K562 (cell line): ENCODE measurements around the gene RGS17. TPM values are rescaled to one million over a fixed set of nuclear protein-coding genes. Genes with fewer than 3 reads are reported as not detected.

ENCODE experiments used
- BRF1 ChIP-seq: IDR thresholded peaks from 3 replicates; pipeline ENCODE4 v1.6.1; 2011; ENCODE audit warnings: borderline replicate concordance, mild to moderate bottlenecking; ENCODE audit not compliant: insufficient read length; ENCODE audit errors: extremely low read depth
- CREBBP ChIP-seq: IDR thresholded peaks from one replicate; pipeline ENCODE4 v1.6.1; 2012; ENCODE audit warnings: low read depth, mild to moderate bottlenecking, control low read depth, inconsistent platforms, low read length
- HBP1 ChIP-seq: fragments of 450-650 bp; formaldehyde crosslinking; IDR thresholded peaks from 2 replicates; pipeline ENCODE4 v1.4.0; 2022; ENCODE audit warnings: missing genetic modification characterization
- MBD1 ChIP-seq: fragments of 250-450 bp; sonication (Bioruptor Pico); IDR thresholded peaks from 2 replicates; pipeline ENCODE4 v1.8.0; 2022; ENCODE audit warnings: inconsistent platforms
- MCM2 ChIP-seq: fragments of 450-650 bp; IDR thresholded peaks from 2 replicates; pipeline ENCODE4 v1.6.1; 2017; ENCODE audit warnings: low read depth, mild to moderate bottlenecking
- MLX ChIP-seq, 2 experiments: fragments of 450-650 bp in 1 of 2; sonication (generic) in 1 of 2; formaldehyde crosslinking; conservative IDR thresholded peaks; 2 replicates each; pipeline versions ENCODE4 v1.4.0 to v1.8.1; 2020 to 2022; ENCODE audit warnings: mild to moderate bottlenecking in 1 of 2, missing genetic modification reagents in 1 of 2
- PML ChIP-seq: IDR thresholded peaks from 2 replicates; pipeline ENCODE4 v1.6.1; 2012; ENCODE audit warnings: low read length, inconsistent platforms
- RAD21 ChIP-seq, 2 experiments: fragments of 250-450 bp in 1 of 2; fragments of 450-650 bp in 1 of 2; sonication (Bioruptor Pico) in 1 of 2; formaldehyde crosslinking in 1 of 2; IDR thresholded peaks in 1 of 2; conservative IDR thresholded peaks in 1 of 2; 2 replicates each; pipeline versions ENCODE4 v1.4.0 to v1.8.0; 2020 to 2022; ENCODE audit warnings: mild to moderate bottlenecking in 2 of 2, moderate library complexity in 1 of 2
- RBFOX2 ChIP-seq: fragments of 200-400 bp; formaldehyde crosslinking; IDR thresholded peaks from 2 replicates; pipeline ENCODE4 v1.6.1; 2017; ENCODE audit warnings: low read depth, mild to moderate bottlenecking, low read length, moderate library complexity
- TEAD2 ChIP-seq: fragments of 450-650 bp; IDR thresholded peaks from 2 replicates; pipeline ENCODE4 v1.6.1; 2016; ENCODE audit warnings: missing genetic modification characterization, control low read depth, missing compliant biosample characterization
- TGIF2 ChIP-seq: sonication (generic); formaldehyde crosslinking; IDR thresholded peaks from 2 replicates; pipeline ENCODE4 v1.8.1; 2022; ENCODE audit warnings: mild to moderate bottlenecking, missing genetic modification reagents, moderate library complexity
- ZBTB34 ChIP-seq: fragments of 250-450 bp; sonication (Bioruptor Pico); IDR thresholded peaks from 2 replicates; pipeline ENCODE4 v1.8.0; 2021; ENCODE audit warnings: mild to moderate bottlenecking, moderate library complexity
- ZNF175 ChIP-seq: fragments of 200-800 bp; sonication (Bioruptor generic); IDR thresholded peaks from 2 replicates; pipeline ENCODE4 v1.6.1; 2016; ENCODE audit warnings: low read depth, mild to moderate bottlenecking, missing genetic modification characterization, missing compliant biosample characterization
- ZNF431 ChIP-seq: sonication (generic); formaldehyde crosslinking; IDR thresholded peaks from 2 replicates; pipeline ENCODE4 v1.8.0; 2022; ENCODE audit warnings: mild to moderate bottlenecking, missing genetic modification reagents
- polyA plus RNA-seq, 8 experiments: library from polyadenylated mRNA; depleted of rRNA in 4 of 8; stranded (reverse) in 5 of 8; unstranded in 3 of 8; fragments of >200 nt; fragmentation: Nextera tagmentation in 2 of 8; fragmentation: Illumina TruSeq in 1 of 8; extraction: Ambion mirVana in 2 of 8; extraction: Trizol in 1 of 8; gene quantifications; 2 replicates each; pipeline versions ENCODE4 v1.2.1 to v1.2.3, GENCODE V29; 2011 to 2014; ENCODE audit warnings: inconsistent platforms in 1 of 8, missing spikeins in 1 of 8
- total RNA-seq, 7 experiments: library from RNA; depleted of rRNA in 6 of 7; stranded (reverse); fragments of >200 nt in 6 of 7; fragmentation: Illumina TruSeq in 2 of 7; extraction: Trizol in 2 of 7; gene quantifications; 2 replicates each; pipeline versions ENCODE4 v1.2.1 to v1.2.3, GENCODE V29; 2011 to 2021; ENCODE audit warnings: low replicate concordance in 1 of 7
- TF ChIP-seq, protein P1 (sequence below), 2 experiments: IDR thresholded peaks; 2 replicates each; pipeline ENCODE4 v1.6.1; 2011; ENCODE audit warnings: borderline replicate concordance in 1 of 2, control low read depth in 1 of 2, low read depth in 1 of 2, low read length in 1 of 2, mild to moderate bottlenecking in 1 of 2, mixed read lengths in 1 of 2, moderate library complexity in 1 of 2; ENCODE audit not compliant: insufficient read depth in 1 of 2, insufficient read length in 1 of 2, poor library complexity in 1 of 2, severe bottlenecking in 1 of 2; ENCODE audit errors: extremely low read depth in 1 of 2

The RGS17 gene
- total and polyA plus RNA-seq, 9 of the 15 experiments (the other 6 are each of a cell fraction or from before 2014, with no cell fraction given), result 0.01 to 0.14 (median 0.08) TPM; not detected in 6

GRCh38 chr6:152983637-152984512, 147.2 kb downstream of the RGS17 start (continued):
- no peak for TF ChIP-seq ZNF431 (CRISPR knock-in tag)
- TF ChIP-seq RBFOX2, result no peak
- no peak for TF ChIP-seq ZBTB34
- no peak for TF ChIP-seq TEAD2 (tag)
- peak; percentile 75 for TF ChIP-seq PML
- TF ChIP-seq, protein P1, sequence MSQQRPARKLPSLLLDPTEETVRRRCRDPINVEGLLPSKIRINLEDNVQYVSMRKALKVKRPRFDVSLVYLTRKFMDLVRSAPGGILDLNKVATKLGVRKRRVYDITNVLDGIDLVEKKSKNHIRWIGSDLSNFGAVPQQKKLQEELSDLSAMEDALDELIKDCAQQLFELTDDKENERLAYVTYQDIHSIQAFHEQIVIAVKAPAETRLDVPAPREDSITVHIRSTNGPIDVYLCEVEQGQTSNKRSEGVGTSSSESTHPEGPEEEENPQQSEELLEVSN (IDR thresholded peaks at IDR 0.05; ENCODE audit: borderline replicate concordance in 1 of 2, extremely low read depth in 1 of 2, insufficient read depth in 1 of 2, insufficient read length in 1 of 2, low read depth in 1 of 2, low read length in 1 of 2, poor library complexity in 1 of 2, severe bottlenecking in 1 of 2), result no peak
- no peak for TF ChIP-seq MCM2
- TF ChIP-seq ZNF175, result no peak
- TF ChIP-seq BRF1, result no peak
- TF ChIP-seq MLX (CRISPR knock-in tag; conservative IDR thresholded peaks at IDR 0.05), result no peak
- TF ChIP-seq HBP1 (CRISPR knock-in tag), result no peak
- TF ChIP-seq CREBBP, result no peak
- no peak for TF ChIP-seq TGIF2 (CRISPR knock-in tag)
- no peak for TF ChIP-seq MBD1 (CRISPR knock-in tag)
- TF ChIP-seq RAD21 (CRISPR knock-in tag; conservative IDR thresholded peaks at IDR 0.05 in 1 of 2, IDR thresholded peaks at IDR 0.05 in 1 of 2), result no peak
